HG02973 (cell line): ENCODE measurements around the gene OR52E1.

Source experiments
- ATAC-seq: cut with Tn5 transposase; IDR thresholded peaks from one replicate; pipeline ENCODE4 v1.9.1; 2021; ENCODE audit warnings: moderate library complexity; ENCODE audit not compliant: unreplicated experiment

OR52E1 gene

GRCh38 chr11:5115339-5115738 is 46.0 kb downstream of the OR52E1 start:
- no peak for ATAC-seq

DNA sequence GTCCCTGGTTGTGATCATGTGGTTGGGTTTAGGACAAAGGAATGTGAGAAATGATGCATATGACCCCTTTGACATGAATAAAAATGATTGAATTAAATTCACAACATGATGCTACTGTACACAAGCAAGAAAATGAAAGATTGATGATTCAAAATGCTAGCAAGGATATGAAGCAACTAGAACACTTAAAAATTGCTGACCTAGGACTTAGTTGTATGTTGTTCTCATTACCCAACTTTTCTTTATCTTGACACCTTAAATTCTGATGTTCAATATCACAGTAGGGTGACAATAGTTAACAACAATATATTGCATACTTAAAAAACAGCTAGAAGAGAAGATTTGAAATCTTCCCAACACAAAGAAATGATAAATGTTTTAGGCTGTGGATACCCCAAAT is 48.2 kb downstream of the OR52E1 start:
- no peak for ATAC-seq

GRCh38 chr11:5118893-5119292 is 49.5 kb downstream of the OR52E1 start:
- no peak for ATAC-seq
